GM18499 (cell line): Measurements from ENCODE around the gene CST9.

Experiments used
- ATAC-seq: cut with Tn5 transposase; IDR thresholded peaks from one replicate; pipeline ENCODE4 v1.9.1; 2021; ENCODE audit warnings: moderate number of reproducible peaks; ENCODE audit not compliant: insufficient read depth, unreplicated experiment

CST9 gene

DNA sequence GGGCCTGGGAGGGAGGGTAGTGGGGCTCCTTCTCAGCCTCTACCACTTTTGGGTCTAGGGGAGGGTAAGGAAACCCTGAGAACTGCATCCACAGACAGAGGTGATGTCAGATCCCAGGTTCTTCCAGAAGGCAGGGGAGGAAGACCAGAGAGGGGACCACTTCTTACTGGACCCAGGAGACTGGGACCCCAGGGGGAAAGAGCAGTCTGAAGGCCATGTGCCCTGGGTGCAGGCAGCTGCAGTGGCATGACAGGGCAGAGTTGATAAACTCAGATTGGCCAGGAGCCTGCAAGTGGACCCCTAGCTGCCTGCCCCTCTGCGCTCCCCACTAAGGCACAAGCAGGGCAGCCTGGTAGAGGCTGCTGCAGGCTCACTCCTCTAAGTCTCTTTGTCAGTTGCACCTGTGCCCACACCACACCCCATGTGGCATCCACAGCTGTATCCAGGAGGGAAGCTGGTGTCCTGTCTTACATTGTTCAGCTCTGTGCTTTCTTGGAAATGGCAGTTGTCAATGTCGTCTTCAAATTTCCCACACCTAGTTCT is 40.1 kb downstream of the CST9 start:
- no peak for ATAC-seq

DNA sequence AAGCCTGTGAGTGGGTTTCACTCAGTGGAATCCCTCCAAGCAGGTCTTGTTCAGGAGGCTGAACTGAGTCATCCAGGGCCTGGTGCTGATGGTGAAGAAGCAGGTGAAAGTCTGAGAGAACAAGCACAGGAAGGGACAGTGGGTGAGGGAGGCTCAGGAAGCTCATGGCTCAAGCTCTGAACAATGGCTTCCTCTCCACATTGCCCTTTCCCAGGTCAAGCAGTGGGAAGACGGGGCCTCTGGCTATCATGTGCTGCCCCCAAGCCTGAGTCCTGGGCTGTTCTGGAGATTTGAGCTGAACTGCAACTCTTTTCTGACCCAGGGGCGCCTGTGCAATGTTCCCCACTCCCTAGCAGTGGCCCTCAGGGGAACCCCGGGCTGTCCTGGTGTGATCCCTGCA is 40.8 kb downstream of the CST9 start:
- no peak for ATAC-seq

DNA sequence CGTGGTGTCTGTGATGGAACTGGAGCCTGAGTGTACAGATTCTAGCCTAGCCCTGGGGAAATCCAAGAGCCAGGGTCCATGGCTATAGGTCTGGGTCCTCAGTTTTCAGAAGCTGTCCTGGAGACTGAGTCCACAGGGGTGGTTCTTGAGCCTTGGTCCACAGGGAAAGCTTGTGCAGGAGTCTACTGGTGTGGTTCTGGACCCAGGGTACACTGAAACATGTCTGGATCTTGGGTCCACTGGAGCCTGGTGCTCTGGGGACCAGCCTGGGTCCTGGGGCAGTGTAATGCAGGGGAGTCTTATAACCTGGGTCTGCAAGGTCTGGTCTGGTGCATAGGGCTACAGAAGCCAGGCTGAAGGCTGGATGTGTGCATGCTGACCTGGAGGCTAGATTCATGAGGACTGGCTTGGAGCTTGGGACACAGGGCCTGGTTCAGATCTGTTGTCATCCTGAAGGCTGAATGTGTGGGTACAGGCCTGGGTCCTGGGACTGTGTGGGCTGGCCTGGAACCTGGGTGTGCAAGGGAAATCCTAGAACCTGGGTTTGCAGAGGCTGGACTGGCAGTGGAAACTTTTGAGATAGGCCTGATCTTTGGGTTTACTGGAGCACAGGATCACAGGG is 42.9 kb downstream of the CST9 start:
- ATAC-seq: no peak

DNA sequence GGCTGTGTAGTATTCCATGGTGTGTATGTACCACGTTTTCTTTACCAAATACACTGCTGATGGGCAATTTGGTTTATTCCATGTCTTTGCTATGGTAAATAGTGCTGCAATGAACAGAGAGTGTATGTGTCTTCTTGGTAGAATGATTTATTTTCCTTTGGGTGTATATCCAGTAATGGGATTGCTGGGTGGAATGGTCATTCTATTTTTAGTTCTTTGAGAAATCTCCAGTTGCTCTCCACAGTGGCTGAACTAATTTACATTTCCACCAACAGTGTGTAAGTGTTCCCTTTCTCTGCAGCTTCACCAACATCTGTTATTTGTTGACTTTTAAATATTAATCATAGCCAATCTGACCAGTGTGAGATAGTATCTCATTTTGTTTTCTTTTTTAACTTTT is 51.3 kb downstream of the CST9 start:
- no peak for ATAC-seq
